Measurements from ENCODE around the gene OSBPL6. TPM values are rescaled to one million over a fixed set of nuclear protein-coding genes. Genes with fewer than 3 reads are reported as not detected.

The OSBPL6 gene
- total RNA-seq, 1 experiment from 2014 or later: 3.4 TPM

- no peak for DNase-seq (ENCODE audit: low spot score)
- in situ Hi-C loops (cut with HindIII; ENCODE audit: low sequenced_read_pairs): no loop called here
Measured at GRCh38 chr2:178230396-178230795, 36.1 kb downstream of the OSBPL6 start.

DNA sequence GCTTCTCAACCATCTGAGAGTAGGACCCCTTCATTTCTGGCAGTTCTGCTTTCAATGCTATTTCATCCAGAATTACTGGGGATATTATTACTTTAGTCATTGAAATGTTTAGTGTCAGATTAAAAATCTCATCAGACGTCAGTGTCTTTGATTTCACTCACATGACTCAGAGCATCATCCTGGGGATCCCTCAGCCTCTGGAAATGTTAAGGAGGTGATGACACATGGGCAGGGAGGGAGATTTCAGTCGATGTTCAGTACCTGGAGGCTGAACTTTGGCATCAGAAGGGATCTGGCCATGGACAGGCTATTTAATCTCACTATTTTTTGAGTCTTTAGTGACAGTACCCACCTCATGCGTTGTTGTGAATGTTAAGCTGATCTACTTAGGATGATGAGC lies 39.1 kb downstream of the OSBPL6 start:
- in situ Hi-C loops (cut with HindIII; ENCODE audit: low sequenced_read_pairs): no loop called here
- DNase-seq (ENCODE audit: low spot score): no peak

DNA sequence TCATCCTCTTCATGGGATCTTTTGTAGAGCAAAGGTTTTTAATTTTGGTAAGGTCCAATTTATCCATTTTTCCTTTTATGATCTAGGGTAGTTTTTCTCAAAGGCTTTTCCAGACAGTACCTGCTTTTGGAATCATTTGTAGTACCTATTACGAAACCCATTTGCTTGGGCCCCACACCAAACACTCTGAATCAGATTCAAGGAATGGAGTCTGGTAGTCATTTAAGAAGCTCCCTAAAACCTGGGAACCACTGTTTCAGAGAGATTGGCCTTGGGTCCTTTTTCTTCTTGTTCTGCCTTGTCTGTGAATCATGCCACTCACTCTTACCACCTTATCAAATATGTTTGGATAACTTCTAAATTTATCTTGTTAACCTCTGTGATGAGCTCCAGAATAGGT lies 40.3 kb downstream of the OSBPL6 start:
- no peak for DNase-seq (ENCODE audit: low spot score)
- in situ Hi-C loops (cut with HindIII; ENCODE audit: low sequenced_read_pairs): no loop called here

- in situ Hi-C loops (cut with HindIII; ENCODE audit: low sequenced_read_pairs): no loop called here
- no peak for DNase-seq (ENCODE audit: low spot score)
Measured at GRCh38 chr2:178237488-178238153, 43.3 kb downstream of the OSBPL6 start.

DNA sequence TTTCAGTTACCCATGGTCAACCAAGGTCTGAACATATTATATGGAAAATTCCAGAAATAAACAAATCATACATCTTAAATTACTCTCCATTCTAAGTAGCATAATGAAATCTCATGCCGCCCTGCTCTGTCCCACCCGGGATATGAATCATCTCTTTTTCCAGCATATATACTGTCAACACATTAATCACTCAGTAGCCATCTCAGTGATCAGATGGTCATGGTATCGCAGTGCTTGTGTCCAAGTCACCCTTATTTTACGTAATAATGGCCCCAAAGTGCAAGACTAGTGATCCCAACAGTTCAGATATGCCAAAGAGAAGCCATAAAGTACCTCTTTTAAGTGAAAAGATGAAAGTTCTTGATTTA lies 43.8 kb downstream of the OSBPL6 start:
- no peak for DNase-seq (ENCODE audit: low spot score)
- in situ Hi-C loops (cut with HindIII; ENCODE audit: low sequenced_read_pairs): no loop called here

DNA sequence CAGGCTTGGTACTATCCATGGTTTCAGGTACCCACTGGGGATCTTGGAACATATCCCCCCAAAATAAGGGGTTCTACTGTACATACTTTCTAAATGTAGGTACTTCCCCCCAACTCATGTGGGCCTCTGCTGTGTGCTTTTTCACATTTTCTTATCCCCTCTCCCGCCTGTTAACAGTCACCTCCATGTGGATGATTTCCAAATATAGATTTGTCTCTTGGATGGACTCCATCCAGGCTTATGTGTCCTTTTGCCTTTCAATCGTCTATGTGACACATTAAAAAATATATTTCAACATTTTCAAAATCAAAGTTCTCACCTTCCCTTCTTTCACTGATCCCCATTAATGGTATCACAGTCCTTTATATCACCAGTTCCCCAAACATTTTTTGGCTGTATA lies 44.4 kb downstream of the OSBPL6 start:
- in situ Hi-C loops (cut with HindIII; ENCODE audit: low sequenced_read_pairs): no loop called here
- DNase-seq (ENCODE audit: low spot score): no peak

GRCh38 chr2:178241844-178242551 lies 47.7 kb downstream of the OSBPL6 start:
- peak; percentile 89 for DNase-seq (ENCODE audit: low spot score)
- in situ Hi-C loops (cut with HindIII; ENCODE audit: low sequenced_read_pairs): no loop called here

- in situ Hi-C loops (cut with HindIII; ENCODE audit: low sequenced_read_pairs): no loop called here
- no peak for DNase-seq (ENCODE audit: low spot score)
Measured at GRCh38 chr2:178242552-178242883, 48.2 kb downstream of the OSBPL6 start.

GRCh38 chr2:178243961-178244360 lies 49.6 kb downstream of the OSBPL6 start:
- in situ Hi-C loops (cut with HindIII; ENCODE audit: low sequenced_read_pairs): no loop called here
- no peak for DNase-seq (ENCODE audit: low spot score)

- in situ Hi-C loops (cut with HindIII; ENCODE audit: low sequenced_read_pairs): no loop called here
- DNase-seq (ENCODE audit: low spot score): no peak
Measured at GRCh38 chr2:178244777-178245176, 50.5 kb downstream of the OSBPL6 start.

GRCh38 chr2:178246696-178247095 lies 52.4 kb downstream of the OSBPL6 start:
- in situ Hi-C loops (cut with HindIII; ENCODE audit: low sequenced_read_pairs): no loop called here
- DNase-seq (ENCODE audit: low spot score): no peak

GRCh38 chr2:178247250-178247649 lies 52.9 kb downstream of the OSBPL6 start:
- in situ Hi-C loops (cut with HindIII; ENCODE audit: low sequenced_read_pairs): no loop called here
- DNase-seq (ENCODE audit: low spot score): no peak

- no peak for DNase-seq (ENCODE audit: low spot score)
- in situ Hi-C loops (cut with HindIII; ENCODE audit: low sequenced_read_pairs): no loop called here
Measured at GRCh38 chr2:178250429-178250828, 56.1 kb downstream of the OSBPL6 start.

- in situ Hi-C loops (cut with HindIII; ENCODE audit: low sequenced_read_pairs): no loop called here
- no peak for DNase-seq (ENCODE audit: low spot score)
Measured at GRCh38 chr2:178251151-178251955, 57.0 kb downstream of the OSBPL6 start.

- in situ Hi-C loops (cut with HindIII; ENCODE audit: low sequenced_read_pairs): no loop called here
- DNase-seq (ENCODE audit: low spot score): peak; percentile 28
Measured at GRCh38 chr2:178256382-178257042, 62.2 kb downstream of the OSBPL6 start.

GRCh38 chr2:178257127-178257526 lies 62.8 kb downstream of the OSBPL6 start:
- in situ Hi-C loops (cut with HindIII; ENCODE audit: low sequenced_read_pairs): no loop called here
- no peak for DNase-seq (ENCODE audit: low spot score)

DNA sequence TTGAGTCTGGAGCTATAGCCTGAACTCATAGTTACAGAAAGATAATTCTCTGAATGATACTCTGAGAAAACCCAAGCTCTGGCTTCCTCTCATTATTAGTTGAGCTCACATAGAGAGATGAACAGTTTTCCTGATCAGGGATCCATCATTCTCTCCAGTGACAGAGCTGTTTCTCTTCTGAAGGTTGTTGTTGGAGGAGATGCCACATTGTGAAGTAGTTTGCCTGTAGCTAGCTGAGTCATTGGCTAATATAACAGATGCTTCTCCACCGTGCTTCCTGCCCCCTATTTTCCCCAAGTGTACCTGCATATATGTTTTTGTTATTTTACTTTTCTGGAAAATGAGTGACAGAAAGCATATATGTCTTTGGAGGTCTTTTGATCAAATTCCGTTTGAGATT lies 64.6 kb downstream of the OSBPL6 start:
- in situ Hi-C loops (cut with HindIII; ENCODE audit: low sequenced_read_pairs): no loop called here
- no peak for DNase-seq (ENCODE audit: low spot score)

DNA sequence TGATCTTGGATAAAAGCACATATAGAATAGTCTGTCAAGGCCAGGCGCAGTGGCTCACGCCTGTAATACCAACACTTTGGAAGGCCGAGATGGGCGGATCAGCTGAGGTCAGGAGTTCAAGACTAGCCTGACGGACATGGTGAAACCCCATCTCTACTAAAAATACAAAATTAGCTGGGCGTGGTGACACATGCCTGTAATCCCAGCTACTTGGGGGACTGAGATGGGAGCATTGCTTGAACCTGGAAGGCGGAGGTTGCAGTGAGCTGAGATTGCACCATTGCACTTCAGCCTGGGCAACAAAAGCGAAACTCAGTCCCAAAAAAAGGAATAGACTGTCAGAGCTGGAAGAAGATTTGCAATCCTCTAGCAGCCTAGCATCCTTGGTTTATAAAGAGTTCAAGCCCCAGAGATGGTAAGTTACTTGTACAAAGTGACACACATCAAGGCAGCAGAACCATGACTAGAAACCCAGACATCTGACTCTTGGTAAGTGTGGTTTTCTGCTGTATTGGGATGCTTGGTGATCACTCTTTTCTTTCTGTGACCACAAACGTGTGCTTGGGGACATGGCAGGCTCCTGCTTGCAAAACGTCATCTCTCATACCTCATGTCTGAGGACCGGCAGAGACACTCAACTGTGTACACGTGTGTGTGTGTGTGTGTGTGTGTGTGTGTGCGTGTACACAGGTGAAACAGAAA lies 69.0 kb downstream of the OSBPL6 start:
- DNase-seq (ENCODE audit: low spot score): no peak
- in situ Hi-C loops (cut with HindIII; ENCODE audit: low sequenced_read_pairs): no loop called here

GRCh38 chr2:178264211-178264610 lies 69.9 kb downstream of the OSBPL6 start:
- in situ Hi-C loops (cut with HindIII; ENCODE audit: low sequenced_read_pairs): no loop called here
- DNase-seq (ENCODE audit: low spot score): no peak

Measured in G401 (cell line).